K562 treated with DMSO at 1 percent for 4 hours (cell line): ENCODE measurements around the gene SPRYD7. TPM values are rescaled to one million over a fixed set of nuclear protein-coding genes. Genes with fewer than 3 reads are reported as not detected.

Experiments
- total RNA-seq: library from RNA; unstranded; fragments of 300-600 nt; gene quantifications from 2 replicates; pipeline ENCODE4 v1.2.3, GENCODE V29; 2022; ENCODE audit not compliant: insufficient read depth

The SPRYD7 gene, protein sequence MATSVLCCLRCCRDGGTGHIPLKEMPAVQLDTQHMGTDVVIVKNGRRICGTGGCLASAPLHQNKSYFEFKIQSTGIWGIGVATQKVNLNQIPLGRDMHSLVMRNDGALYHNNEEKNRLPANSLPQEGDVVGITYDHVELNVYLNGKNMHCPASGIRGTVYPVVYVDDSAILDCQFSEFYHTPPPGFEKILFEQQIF
- 2.8 and 3.3 TPM in 2 replicates for total RNA-seq

DNA sequence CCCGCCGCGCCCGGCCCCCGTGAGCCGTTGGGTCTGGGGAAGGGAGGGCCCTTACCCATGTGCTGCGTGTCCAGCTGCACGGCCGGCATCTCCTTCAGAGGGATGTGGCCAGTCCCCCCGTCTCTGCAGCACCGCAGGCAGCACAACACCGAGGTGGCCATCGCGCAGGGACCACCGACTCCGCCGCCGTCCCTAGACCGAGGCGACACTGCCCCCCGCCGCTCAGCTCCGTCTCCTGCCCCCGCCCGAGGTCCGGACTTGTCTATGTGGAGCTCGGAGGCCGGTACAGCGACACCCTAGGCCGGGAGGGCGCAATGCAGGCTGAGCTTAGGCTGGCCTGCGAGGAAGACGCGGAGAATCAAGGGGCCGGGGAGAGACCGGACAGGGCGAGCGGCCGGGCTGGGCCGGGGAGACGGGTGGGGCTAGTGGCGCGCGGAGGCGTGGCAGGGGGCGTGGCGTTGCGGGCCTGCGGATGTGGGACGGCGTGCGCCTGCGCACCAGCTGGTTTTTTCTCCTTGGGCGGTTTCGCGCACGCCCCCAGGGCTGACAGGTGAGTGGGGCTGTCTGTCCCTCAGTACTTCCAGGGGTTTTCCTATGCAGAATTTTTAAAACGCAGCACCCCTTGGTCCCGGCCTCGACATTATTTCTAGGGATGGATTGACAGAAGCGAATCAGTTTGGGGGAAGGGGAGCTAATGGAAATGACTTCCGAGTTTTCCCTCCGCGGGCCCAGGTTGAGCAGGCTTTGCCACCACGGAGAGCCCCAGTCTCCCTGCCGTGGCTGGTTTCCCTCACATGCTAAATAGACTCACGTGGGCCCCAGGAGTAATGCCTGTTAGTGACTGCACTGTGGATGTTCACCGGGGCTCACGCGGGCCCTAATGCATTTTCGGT, at the start of gene SPRYD7:
TSS of gene SPRYD7 (minus strand) at position 266 of the 893 bp plus-strand sequence. CDS start at position 161, 105 bp downstream.

Other genes with a start within 250 kb of the SPRYD7 start
- 30.5 and 31.1 TPM in 2 replicates for gene EBPL, start 244.9 kb downstream of the SPRYD7 start, total RNA-seq
- 7.9 and 11.2 TPM in 2 replicates for gene KPNA3, start 143.7 kb downstream of the SPRYD7 start, total RNA-seq
- 9.3 and 12.5 TPM in 2 replicates for gene TRIM13, start 60.7 kb upstream of the SPRYD7 start, total RNA-seq
- gene KCNRG, start 79.1 kb upstream of the SPRYD7 start, total RNA-seq: 0.79 TPM in 1 of 2 replicates, not detected in the other